OCI-LY1 (cell line): ENCODE measurements around the gene IQCB1.

ENCODE experiments used
- CTCF ChIP-seq: fragments of 200-600 bp; sonication (generic), shearing (Covaris generic); IDR thresholded peaks from 2 replicates; pipeline ENCODE4 v1.5.1; 2017; ENCODE audit warnings: mild to moderate bottlenecking, antibody characterized with exemption, low read length, moderate library complexity, mixed read lengths
- EZH2 ChIP-seq: fragments of 200-600 bp; sonication (generic), shearing (Covaris generic); IDR thresholded peaks from 2 replicates; pipeline ENCODE4 v1.8.0; 2017; ENCODE audit warnings: borderline replicate concordance, mixed run types, mild to moderate bottlenecking, antibody characterized with exemption, low read length, moderate library complexity, mixed read lengths

GRCh38 chr3:121852256-121852655 is 17.4 kb upstream of the IQCB1 start:
- TF ChIP-seq EZH2 (no peak), CTCF (peak; percentile 4; the same call in 1 of the 2 replicates)
